NCI-H1436 (cell line): Measurements from ENCODE around the gene SCAMP5.

Experiments
- DNase-seq: peaks from one replicate; lab custom pipeline; 2025; lab: John Stamatoyannopoulos, UW

The SCAMP5 gene

DNA sequence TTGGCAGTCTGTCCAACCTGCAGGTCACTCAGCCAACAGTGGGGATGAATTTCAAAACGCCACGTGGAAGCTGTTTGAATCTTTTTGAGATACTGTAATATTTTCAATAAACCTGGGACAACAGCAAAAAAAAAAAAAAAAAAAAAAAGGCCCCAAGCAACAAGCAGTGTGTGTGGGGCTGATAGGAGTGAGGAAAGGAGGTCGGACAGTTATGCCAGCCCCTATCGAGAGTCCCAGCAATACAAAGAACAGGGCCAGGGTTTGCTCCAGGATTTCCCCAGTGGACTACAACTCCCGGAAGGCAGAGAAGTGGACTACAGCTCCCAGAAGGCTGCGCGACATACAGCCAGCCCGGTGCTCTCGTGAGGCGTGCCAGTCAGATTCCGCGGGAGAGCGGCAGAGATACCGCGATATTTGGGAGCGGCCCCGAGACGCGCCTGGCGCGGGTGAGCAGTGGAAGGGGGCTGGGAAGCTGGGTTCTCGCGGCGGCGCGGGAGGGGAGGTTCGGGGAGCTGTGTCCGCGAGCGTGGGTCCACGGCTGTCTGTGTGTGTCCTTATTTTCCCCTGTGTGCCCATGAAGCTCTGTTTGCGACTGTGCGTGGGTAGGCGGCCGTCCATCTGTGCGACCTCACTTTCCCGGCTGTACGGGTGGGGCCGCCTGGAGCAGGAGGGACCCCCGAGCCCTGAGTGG, 28.0 kb downstream of the SCAMP5 start, which contains the start of gene PPCDC:
Gene PPCDC, plus strand, starts transcription at position 410 of the 691 bp plus-strand sequence. CDS start 4,729 bp downstream, outside the sequence.
- peak; percentile 95 for DNase-seq

DNA sequence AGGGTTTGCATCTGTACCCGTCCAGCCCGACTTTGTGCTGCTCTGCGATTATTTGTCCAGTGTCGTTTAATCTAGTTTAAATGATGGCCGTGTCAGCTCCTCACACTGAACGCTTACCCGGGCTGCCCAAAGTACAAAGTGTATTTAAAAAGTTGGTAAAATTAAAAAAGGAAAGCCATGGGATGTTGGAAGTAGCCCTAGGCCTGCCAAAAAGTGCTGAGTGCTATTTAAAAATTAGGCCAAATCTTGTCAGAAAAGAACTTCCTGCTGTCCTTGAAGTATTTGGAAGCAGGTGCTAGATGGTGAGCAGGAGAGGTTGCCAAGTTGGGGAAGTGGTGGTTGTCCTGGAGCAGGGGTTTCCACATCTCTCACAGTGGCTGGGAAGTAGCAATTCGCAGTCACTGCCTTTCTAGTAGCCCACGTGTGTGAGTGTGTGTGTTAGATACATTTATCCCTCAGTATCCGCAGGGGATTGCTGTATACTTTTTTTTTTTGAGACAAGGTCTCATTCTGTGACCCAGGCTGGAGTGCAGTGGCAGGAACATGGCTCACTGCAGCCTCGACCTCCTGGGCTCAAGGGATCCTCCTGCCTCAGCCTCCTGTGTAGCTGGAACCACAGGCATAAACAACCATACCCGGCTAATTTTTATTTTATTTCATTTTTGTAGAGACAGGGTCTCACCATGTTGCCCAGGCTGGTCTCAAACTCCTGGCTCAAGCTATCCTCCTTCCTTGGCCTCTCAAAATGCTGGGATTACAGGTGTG, 28.7 kb downstream of the SCAMP5 start:
- peak; percentile 3 for DNase-seq

GRCh38 chr15:75025107-75025506, 29.7 kb downstream of the SCAMP5 start:
- DNase-seq: no peak

DNA sequence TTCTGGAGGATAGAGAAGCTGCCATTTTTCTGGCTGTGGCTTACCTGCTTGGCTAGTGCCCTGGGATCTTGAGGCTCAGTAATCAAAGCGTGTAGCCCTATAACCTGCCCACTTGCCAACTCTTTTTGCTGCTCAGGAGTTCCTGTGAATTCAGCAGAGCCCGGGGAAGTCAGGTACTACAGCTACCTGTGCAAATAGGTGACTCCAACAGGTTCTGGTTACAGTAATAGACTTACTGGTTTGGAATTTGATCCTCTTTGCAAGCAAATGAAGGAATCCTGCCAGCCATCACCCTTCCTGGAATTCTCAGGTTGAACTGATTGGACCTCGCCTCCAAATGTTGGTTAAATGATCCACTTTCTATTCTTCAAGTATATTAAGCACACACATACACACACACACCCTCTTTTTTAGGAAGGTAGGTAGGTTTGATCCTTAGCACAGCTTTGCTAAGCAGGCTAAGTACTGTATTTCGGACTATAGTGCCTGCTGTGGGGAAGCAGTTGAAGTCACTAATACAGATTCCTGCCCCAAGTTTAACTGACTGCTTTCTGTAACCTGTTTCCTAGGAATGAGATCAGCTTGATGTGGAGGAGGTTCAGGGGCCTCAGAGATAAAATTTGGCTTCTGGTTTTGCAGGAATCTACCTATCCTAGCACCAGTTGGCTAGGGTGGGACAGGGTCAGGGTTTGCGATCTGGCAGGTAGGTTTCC, 30.3 kb downstream of the SCAMP5 start:
- no peak for DNase-seq

DNA sequence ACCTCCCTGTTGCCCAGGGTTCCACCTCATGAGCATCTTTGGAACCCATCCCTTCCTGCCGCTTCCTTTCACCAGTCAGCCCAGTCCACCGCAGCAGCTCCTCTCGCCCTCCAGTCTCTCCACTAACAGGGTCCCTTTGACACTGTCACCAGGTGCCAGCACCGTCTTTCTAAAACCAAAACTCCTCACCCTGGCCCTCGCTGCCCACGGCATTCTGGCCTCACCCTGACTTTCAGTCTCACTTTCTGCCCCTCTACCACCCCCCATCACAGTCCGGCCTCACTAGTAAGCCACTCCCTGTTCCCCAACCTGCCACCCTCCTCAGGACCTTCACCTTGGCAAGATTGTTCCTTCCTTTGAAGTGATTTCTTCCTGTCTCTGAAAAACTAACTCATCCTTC, 32.2 kb downstream of the SCAMP5 start:
- no peak for DNase-seq

DNA sequence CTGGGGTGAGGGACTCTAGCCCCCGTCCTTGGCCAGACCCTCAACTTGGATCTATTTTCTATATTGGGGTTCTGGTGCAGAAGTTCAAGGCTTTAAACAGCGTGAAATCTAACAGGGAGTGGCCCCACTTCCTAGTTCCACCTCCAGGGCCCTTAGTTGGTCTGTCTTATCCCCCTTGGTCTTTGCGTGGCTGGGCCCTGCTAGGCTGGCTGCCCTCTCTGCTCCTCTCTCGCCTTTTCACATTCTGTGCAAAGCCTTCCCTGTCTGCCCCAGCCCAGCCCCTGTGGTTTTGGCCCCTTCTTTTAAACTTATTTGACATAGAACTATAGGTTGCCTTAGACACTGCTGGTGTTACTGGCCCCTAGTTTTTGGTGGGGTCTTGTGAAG, 33.6 kb downstream of the SCAMP5 start:
- DNase-seq: no peak

GRCh38 chr15:75029378-75030022, 34.1 kb downstream of the SCAMP5 start:
- DNase-seq: peak; percentile 69

- no peak for DNase-seq
These were observed 34.7 kb downstream of the SCAMP5 start for GRCh38 chr15:75030023-75030413.

GRCh38 chr15:75030424-75030823, 35.1 kb downstream of the SCAMP5 start:
- DNase-seq: no peak

DNA sequence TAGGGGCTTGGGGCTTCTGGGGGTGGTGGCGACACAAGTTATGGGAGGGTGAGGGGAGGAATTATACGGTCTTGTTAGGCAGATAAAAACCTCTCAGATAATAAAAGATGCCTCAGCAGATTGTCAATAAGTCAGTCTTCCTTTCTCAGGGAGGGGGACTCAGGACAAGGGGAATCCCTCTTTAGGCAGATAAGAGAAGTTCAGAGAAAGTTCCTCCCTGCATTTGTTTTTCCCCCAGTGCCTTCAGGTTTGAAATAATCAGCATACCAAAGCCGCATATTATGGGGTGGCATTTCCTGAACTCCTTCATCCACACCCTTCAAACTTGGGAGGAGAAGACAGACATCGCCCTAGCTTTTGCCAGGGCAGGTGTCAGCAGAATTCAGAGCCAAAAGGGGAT, 36.5 kb downstream of the SCAMP5 start:
- DNase-seq: no peak

- DNase-seq: peak; percentile 4
These were observed 37.0 kb downstream of the SCAMP5 start for GRCh38 chr15:75032395-75032794.

DNA sequence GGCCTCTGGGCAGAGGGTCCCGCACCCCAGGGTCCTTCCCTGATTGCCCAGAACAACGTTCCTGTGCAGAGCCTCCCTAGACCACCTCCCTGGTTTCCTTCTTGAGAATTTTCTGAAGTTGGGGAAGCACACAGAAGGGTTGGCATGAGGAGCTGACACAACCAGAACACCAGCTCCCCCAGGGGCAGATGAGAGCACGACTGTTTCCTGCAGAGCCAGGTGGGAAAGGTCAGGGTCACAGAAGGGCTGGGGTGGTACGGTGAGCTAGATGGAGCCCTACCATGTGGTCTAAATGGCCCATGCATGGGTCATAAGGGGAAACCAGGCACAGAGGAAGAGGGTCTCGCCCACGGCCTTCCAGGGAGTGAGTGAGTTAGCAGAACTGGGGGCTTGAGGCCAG, 38.4 kb downstream of the SCAMP5 start:
- no peak for DNase-seq

DNA sequence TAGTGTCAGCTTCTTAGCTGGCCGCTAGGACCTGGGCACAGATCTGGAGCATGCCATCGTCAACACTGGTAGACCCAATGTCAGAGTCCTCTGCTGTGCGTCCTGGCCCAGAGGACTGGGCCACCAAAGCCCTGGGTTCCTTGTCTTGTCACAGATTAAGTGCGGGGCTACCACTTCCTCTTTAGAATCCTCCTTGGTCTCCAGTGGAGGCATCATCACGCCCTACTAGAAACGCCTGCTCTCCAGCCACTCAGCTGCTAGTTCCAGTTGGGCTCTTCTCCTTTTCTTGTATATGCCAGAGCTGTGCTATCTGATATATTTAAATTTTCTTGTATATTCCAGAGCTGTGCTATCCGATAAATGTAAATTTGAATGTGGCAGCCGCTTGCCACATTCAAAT, 39.3 kb downstream of the SCAMP5 start:
- no peak for DNase-seq

DNA sequence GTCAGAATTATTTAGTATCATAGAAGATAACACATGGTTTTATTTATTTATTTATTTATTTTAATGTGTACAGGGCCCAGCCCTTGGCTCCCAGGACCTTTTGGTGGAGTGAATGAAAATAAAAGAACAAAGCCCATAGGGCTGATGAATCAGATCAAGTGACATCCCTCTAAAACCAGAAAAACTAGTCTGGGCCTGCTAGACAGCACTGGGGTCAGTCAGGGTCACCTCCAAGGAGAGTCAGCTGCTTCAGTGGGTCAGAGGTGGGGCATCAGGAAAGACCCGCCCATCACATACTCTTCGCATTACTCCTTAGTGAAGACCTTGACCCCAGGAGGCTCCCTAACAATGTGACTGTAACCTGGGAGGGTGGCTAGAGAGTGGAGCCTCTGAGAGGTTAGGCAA, 40.9 kb downstream of the SCAMP5 start:
- no peak for DNase-seq

GRCh38 chr15:75037685-75038084, 42.3 kb downstream of the SCAMP5 start:
- no peak for DNase-seq

- DNase-seq: no peak
These were observed 42.9 kb downstream of the SCAMP5 start for GRCh38 chr15:75038231-75038630.

GRCh38 chr15:75042730-75043508, 47.6 kb downstream of the SCAMP5 start:
- no peak for DNase-seq

GRCh38 chr15:75043509-75044257, 48.3 kb downstream of the SCAMP5 start:
- DNase-seq: no peak

GRCh38 chr15:75044258-75044878, 49.0 kb downstream of the SCAMP5 start:
- no peak for DNase-seq

DNA sequence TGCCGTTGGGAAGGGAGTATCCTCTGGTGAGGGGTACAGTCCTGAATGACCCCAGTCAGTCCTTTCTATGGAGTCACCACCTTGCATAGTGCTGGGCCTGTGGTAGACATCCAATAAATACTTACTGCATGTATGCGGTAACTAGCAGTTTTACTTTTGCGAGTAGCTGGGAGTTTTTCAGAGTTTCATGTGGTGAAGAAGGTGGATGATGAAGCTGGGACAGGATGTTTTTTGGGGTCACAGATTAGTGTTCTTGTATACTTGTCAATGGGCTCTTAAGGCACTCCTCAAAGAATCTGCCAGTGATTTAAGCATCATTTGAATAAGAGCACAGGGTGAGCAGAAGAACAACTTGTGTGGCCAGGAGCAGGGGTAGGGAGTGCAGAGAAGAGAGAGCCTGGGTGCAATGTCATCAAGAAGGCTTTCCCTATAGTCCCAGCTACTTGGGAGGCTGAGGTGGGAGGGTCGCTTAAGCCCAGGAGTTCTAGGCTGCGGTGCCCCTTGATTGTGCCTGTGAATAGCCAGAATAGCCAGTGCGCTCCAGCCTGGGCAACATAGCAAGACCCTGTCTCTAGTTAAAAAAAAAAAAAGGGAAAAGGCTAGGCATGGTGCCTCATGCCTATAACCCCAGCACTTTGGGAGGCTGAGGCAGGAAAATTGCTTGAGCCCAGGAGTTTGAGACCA, 50.1 kb downstream of the SCAMP5 start:
- DNase-seq: no peak
